Testis (tissue), 5 donors: Measurements from ENCODE around the gene SMARCA1. TPM values are rescaled to one million over a fixed set of nuclear protein-coding genes. Genes with fewer than 3 reads are reported as not detected.

Experiments
- DNase-seq: peaks from one replicate; pipeline ENCODE4 v3.0.0-alpha.2; 2019
- H3K27ac ChIP-seq, 2 donors: fragments of 200-600 bp; sonication (generic); one replicate each; pipeline ENCODE4 v1.5.1; 2019
- H3K27me3 ChIP-seq: fragments of 200-600 bp; sonication (generic); one replicate; pipeline ENCODE4 v1.5.1; 2019
- H3K36me3 ChIP-seq: fragments of 200-600 bp; sonication (generic); one replicate; pipeline ENCODE4 v1.5.1; 2017; ENCODE audit warnings: low read depth; ENCODE audit errors: missing control alignments
- H3K4me1 ChIP-seq: fragments of 200-600 bp; sonication (generic); one replicate; pipeline ENCODE4 v1.5.1; 2019
- H3K4me3 ChIP-seq, 2 donors: fragments of 200-600 bp; sonication (generic); one replicate each; pipeline ENCODE4 v1.5.1; 2017 to 2019
- H3K9me3 ChIP-seq: fragments of 200-600 bp; sonication (generic); one replicate; pipeline ENCODE4 v1.5.1; 2017
- CTCF ChIP-seq, 3 experiments: fragments of 450-650 bp in 2 of 3; fragments of 200-600 bp in 1 of 3; sonication (generic) in 1 of 3; IDR thresholded peaks; one replicate each; pipeline ENCODE4 v1.5.1; 2016 to 2019; ENCODE audit warnings: antibody characterized with exemption in 3 of 3, mild to moderate bottlenecking in 2 of 3, moderate library complexity in 1 of 3
- POLR2A ChIP-seq: fragments of 450-650 bp; IDR thresholded peaks from one replicate; pipeline ENCODE4 v1.6.1; 2017; ENCODE audit warnings: antibody characterized with exemption, mild to moderate bottlenecking, moderate library complexity
- WGBS, 2 donors: methylation state at CpG; one replicate each; pipeline ENCODE4 v1.1.5; 2018; 5-methylcytosine and 5-hydroxymethylcytosine counted together
- intact Hi-C: fragments of 100-400 bp; cut with DNase I; formaldehyde crosslinking; loops from one replicate; pipeline ENCODE4 v1.15.1; 2023; ENCODE audit warnings: low total_unique reads
- long read RNA-seq, 2 donors: transcript quantifications; one replicate each; lab custom pipeline, GENCODE V29; 2026
- polyA plus RNA-seq: library from polyadenylated mRNA; stranded (reverse); fragments of 350-450 nt; fragmentation: Illumina TruSeq; extraction: RNeasy Lipid Tissue Mini Kit (QIAGEN cat#74804); gene quantifications from one replicate; pipeline ENCODE4 v1.2.3, GENCODE V29; 2014; ENCODE audit warnings: low read depth, low replicate concordance; ENCODE audit not compliant: insufficient read depth
- total RNA-seq, 2 donors: library from RNA; depleted of rRNA; stranded (reverse); fragments of >200 nt; gene quantifications; one replicate each; pipeline ENCODE4 v1.2.3, GENCODE V29; 2016

Gene SMARCA1
- total RNA-seq: 100 to 1,000 TPM; 190 to 208 TPM
- polyA plus RNA-seq: 79.2 TPM
- long read RNA-seq, donor 1, transcript SMARCA1-201 (25 exons, 3,564 nt): major isoform, 5 of 41 reads
- long read RNA-seq, donor 1, partial matches to known transcripts: 34 of 41 reads
- long read RNA-seq, donor 1, other reads (novel, unspliced or antisense): 0 of 41 reads
- long read RNA-seq, donor 2, partial matches to known transcripts: 17 of 19 reads
- long read RNA-seq, donor 2, other reads (novel, unspliced or antisense): 0 of 19 reads

DNA sequence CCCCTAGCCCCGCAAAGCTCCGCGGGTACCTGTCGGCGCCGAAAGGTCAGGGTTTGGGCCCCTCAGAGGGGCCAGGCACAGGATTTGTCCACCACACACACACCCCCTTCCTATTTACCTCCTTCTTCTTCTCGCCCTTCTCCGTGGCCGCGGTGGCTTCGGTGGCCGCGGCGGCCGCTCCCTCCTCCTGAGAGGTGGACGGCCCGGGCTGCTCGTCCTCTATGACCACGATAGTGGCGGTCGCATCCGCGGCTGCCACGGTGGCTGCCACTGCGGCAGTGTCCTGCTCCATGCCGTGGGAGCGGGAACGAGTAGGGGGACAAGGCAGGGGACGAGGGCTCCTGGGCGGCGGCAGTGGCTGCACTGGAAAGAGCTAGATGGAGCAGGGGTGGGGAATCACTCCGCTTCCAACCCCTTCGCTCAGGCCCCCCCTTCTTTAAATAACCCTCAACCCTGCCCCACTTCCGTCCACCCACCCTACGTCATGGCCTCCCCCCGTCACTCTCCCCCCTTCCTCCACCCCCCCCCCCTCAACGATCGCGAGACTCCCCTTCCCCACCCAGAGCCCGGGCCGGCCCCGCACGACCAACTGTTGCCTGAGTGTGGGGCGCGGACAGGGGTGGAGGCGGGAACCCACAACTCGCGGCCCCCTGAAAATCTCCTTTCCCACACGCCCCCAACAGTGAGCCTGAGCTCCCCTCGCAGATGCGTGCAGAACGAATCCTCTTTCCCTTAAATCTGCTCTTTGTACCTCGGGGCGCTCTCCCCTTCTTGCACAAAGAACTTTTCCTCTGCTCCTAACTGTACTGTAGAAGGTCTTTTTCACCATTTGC is at the start of gene SMARCA1:
SMARCA1 (minus strand) TSS at position 412 of the 833 bp plus-strand sequence; CDS start at position 292, 120 bp downstream.
- Histone ChIP-seq H3K4me3 (peak within 1 kb of the TSS; percentile 74 to 93), H3K27me3 (no peaks in the 10 kb centered on the region), H3K36me3 (no peaks in the 10 kb centered on the region), H3K9me3 (no peaks in the 10 kb centered on the region), H3K27ac (peak within 1 kb of the TSS; percentile 94 to 97), H3K4me1 (no peaks in the 10 kb centered on the region)
- intact Hi-C loops: no loop called here
- DNase-seq: peak; percentile 85
- 0 to 6% methylated on average over 10 to 42 of the region's 54 CpGs for WGBS, 2 donors
- TF ChIP-seq POLR2A (no peak), CTCF (IDR thresholded peaks at IDR 0.05) (no peak)

GRCh38 chrX:129572422-129572821 is 49.1 kb upstream of the SMARCA1 start:
- Histone ChIP-seq H3K36me3 (no peaks in the 10 kb centered on the region), H3K9me3 (no peaks in the 10 kb centered on the region), H3K27me3 (no peaks in the 10 kb centered on the region), H3K4me1 (no peaks in the 10 kb centered on the region), H3K27ac (no peak overlapping the region), H3K4me3 (no peak overlapping the region)
- TF ChIP-seq CTCF (IDR thresholded peaks at IDR 0.05): no peak
- TF ChIP-seq POLR2A: no peak
- DNase-seq: no peak
- 46 to 64% methylated on average over 2 of the region's 2 CpGs for WGBS, 2 donors
- intact Hi-C loops: no loop called here

DNA sequence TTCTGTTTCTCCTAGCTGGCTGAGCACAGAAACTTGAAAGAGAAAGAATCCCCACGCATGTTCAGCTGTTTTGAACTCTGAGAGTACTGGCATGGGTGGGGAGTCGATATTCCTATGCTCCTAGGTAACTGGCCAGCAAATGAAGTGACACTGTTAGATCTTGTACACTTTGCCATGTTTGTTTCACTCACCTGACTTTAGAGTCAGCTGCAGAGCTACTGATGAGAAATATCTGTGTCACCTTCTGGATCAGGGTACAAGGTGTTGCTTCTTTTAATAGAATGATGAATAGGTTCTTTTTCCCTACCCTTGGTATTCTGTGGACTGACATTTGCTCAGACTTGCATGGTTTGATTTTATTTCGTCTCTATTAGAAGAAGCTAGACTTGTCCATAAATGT is 45.1 kb upstream of the SMARCA1 start:
- Histone ChIP-seq H3K36me3 (no peaks in the 10 kb centered on the region), H3K4me3 (no peak overlapping the region), H3K4me1 (no peaks in the 10 kb centered on the region), H3K9me3 (no peaks in the 10 kb centered on the region), H3K27me3 (no peaks in the 10 kb centered on the region), H3K27ac (no peak overlapping the region)
- intact Hi-C loops: no loop called here
- DNase-seq: no peak
- no peak for TF ChIP-seq POLR2A
- no peak for TF ChIP-seq CTCF (IDR thresholded peaks at IDR 0.05)
- WGBS, 2 donors: 93 to 96% methylated on average over 3 of the region's 3 CpGs

DNA sequence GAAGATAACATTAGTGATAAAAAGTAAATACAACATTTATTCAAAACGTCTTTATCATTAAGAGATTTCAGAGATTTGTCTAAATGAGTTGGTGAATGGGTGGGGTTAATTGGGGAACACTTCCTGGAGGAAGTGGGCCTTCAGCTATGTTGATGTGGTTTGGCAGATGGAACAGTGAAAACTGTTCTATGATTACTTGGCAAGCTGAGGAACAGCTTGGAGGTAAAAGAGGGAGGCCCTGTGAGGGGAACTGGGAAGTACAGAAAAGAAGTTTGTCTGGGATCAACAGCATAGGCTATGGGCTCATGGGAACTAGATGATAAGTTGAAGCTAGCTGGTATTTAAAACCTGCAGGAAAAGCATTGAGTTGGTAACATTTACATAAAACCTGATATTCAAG is 42.8 kb upstream of the SMARCA1 start:
- no peaks in the 10 kb centered on the region for H3K9me3 ChIP-seq
- no peak for DNase-seq
- H3K4me1 ChIP-seq: no peaks in the 10 kb centered on the region
- H3K27ac ChIP-seq: no peak overlapping the region
- TF ChIP-seq POLR2A: no peak
- TF ChIP-seq CTCF (IDR thresholded peaks at IDR 0.05): no peak
- 22 to 29% methylated on average over 1 of the region's 1 CpG for WGBS, 2 donors
- H3K27me3 ChIP-seq: no peaks in the 10 kb centered on the region
- no peak overlapping the region for H3K4me3 ChIP-seq
- no peaks in the 10 kb centered on the region for H3K36me3 ChIP-seq
- intact Hi-C loops: no loop called here
